SK-N-SH treated with all-trans-retinoic acid at 6 μM for 48 hours (cell line): ENCODE results near the gene ABCC1.

ENCODE experiments used
- ATAC-seq: fragments of 200-7000 bp; cut with Tn5 transposase; 3 replicates; pipeline ENCODE4 v1.9.1; 2020; ENCODE audit warnings: mild to moderate bottlenecking, moderate library complexity
- ARNTL ChIP-seq: fragments of 450-650 bp; formaldehyde crosslinking; IDR thresholded peaks from 2 replicates; pipeline ENCODE4 v1.5.0; 2020; ENCODE audit warnings: low read depth, mild to moderate bottlenecking, moderate library complexity, borderline replicate concordance
- CREB5 ChIP-seq: fragments of 250-450 bp; sonication (Bioruptor Pico); IDR thresholded peaks from 2 replicates; pipeline ENCODE4 v1.5.1; 2020; ENCODE audit warnings: low read depth, mild to moderate bottlenecking, moderate library complexity
- CSDC2 ChIP-seq: fragments of 250-450 bp; sonication (Bioruptor Pico); IDR thresholded peaks from 2 replicates; pipeline ENCODE4 v1.5.0; 2020; ENCODE audit warnings: mild to moderate bottlenecking, moderate library complexity
- CSRNP3 ChIP-seq: fragments of 250-450 bp; sonication (Bioruptor Pico); IDR thresholded peaks from 2 replicates; pipeline ENCODE4 v1.5.1; 2021; ENCODE audit warnings: mild to moderate bottlenecking, moderate library complexity
- GLIS3 ChIP-seq: fragments of 250-450 bp; sonication (Bioruptor Pico); IDR thresholded peaks from 2 replicates; pipeline ENCODE4 v1.5.0; 2020; ENCODE audit warnings: mild to moderate bottlenecking, moderate library complexity
- ISL1 ChIP-seq: fragments of 250-450 bp; sonication (Bioruptor Pico); IDR thresholded peaks from 2 replicates; pipeline ENCODE4 v2.1.2; 2022; ENCODE audit warnings: mild to moderate bottlenecking, moderate library complexity
- POU6F1 ChIP-seq: fragments of 250-450 bp; sonication (Bioruptor Pico); IDR thresholded peaks from 2 replicates; pipeline ENCODE4 v1.8.0; 2021; ENCODE audit warnings: low read depth, mild to moderate bottlenecking, moderate library complexity, borderline replicate concordance
- PPARA ChIP-seq: fragments of 250-450 bp; sonication (Bioruptor Pico); IDR thresholded peaks from 2 replicates; pipeline ENCODE4 v1.5.0; 2020; ENCODE audit warnings: mild to moderate bottlenecking, borderline replicate concordance
- TCF4 ChIP-seq: fragments of 250-450 bp; sonication (Bioruptor Pico); IDR thresholded peaks from 2 replicates; pipeline ENCODE4 v1.8.0; 2021; ENCODE audit warnings: mild to moderate bottlenecking, moderate library complexity, borderline replicate concordance
- TSHZ2 ChIP-seq: fragments of 250-450 bp; sonication (Bioruptor Pico); IDR thresholded peaks from 2 replicates; pipeline ENCODE4 v1.5.0; 2020; ENCODE audit warnings: mild to moderate bottlenecking, moderate library complexity
- ZC3H10 ChIP-seq: fragments of 250-450 bp; sonication (Bioruptor Pico); IDR thresholded peaks from 2 replicates; pipeline ENCODE4 v1.5.1; 2021; ENCODE audit warnings: mild to moderate bottlenecking, moderate library complexity
- ZFP3 ChIP-seq: fragments of 250-450 bp; sonication (Bioruptor Pico); IDR thresholded peaks from 2 replicates; pipeline ENCODE4 v1.5.0; 2020; ENCODE audit warnings: mild to moderate bottlenecking, moderate library complexity
- ZFP30 ChIP-seq: fragments of 450-650 bp; formaldehyde crosslinking; IDR thresholded peaks from 2 replicates; pipeline ENCODE4 v1.5.0; 2022; ENCODE audit warnings: mild to moderate bottlenecking, moderate library complexity
- ZNF565 ChIP-seq: fragments of 450-650 bp; formaldehyde crosslinking; conservative IDR thresholded peaks from 2 replicates; pipeline ENCODE4 v1.5.0; 2020; ENCODE audit warnings: low read depth, mild to moderate bottlenecking, moderate library complexity
- ZNF70 ChIP-seq: fragments of 450-650 bp; formaldehyde crosslinking; IDR thresholded peaks from 2 replicates; pipeline ENCODE4 v1.5.0; 2020; ENCODE audit warnings: mild to moderate bottlenecking, moderate library complexity
- ZNF8 ChIP-seq: fragments of 450-650 bp; formaldehyde crosslinking; IDR thresholded peaks from 2 replicates; pipeline ENCODE4 v1.5.0; 2020; ENCODE audit warnings: mild to moderate bottlenecking, moderate library complexity

The ABCC1 gene

GRCh38 chr16:16038950-16039349, 89.5 kb downstream of the ABCC1 start:
- ATAC-seq = no peak

GRCh38 chr16:16041196-16041892, 91.9 kb downstream of the ABCC1 start:
- TF ChIP-seq CREB5 (CRISPR knock-in tag) = no peak
- no peak for TF ChIP-seq ZNF565 (CRISPR knock-in tag)
- TF ChIP-seq ZC3H10 = no peak
- no peak for TF ChIP-seq GLIS3 (CRISPR knock-in tag)
- no peak for TF ChIP-seq CSRNP3 (CRISPR knock-in tag)
- TF ChIP-seq ZNF70 (CRISPR knock-in tag) = no peak
- no peak for TF ChIP-seq TCF4 (CRISPR knock-in tag)
- TF ChIP-seq PPARA (CRISPR knock-in tag) = no peak
- no peak for TF ChIP-seq ARNTL (CRISPR knock-in tag)
- no peak for TF ChIP-seq ZFP30 (CRISPR knock-in tag)
- TF ChIP-seq ZFP3 = no peak
- no peak for ATAC-seq

More at GRCh38 chr16:16038950-16039349, 89.5 kb downstream of the ABCC1 start:
- TF ChIP-seq TCF4 (CRISPR knock-in tag) (no peak), ZNF8 (CRISPR knock-in tag) (no peak), ZC3H10 (no peak), CSRNP3 (CRISPR knock-in tag) (no peak), CREB5 (CRISPR knock-in tag) (no peak)

- peak; percentile 88 for ATAC-seq
- TF ChIP-seq TCF4 (CRISPR knock-in tag) (peak; percentile 67; the same call in 1 of the 2 replicates), ISL1 (peak; percentile 87), GLIS3 (CRISPR knock-in tag) (no peak), CSDC2 (CRISPR knock-in tag) (no peak), ZNF565 (CRISPR knock-in tag) (no peak), ZNF8 (CRISPR knock-in tag) (0 out of 2 replicates have a peak, but pooled peaks have one; percentile 6), TSHZ2 (CRISPR knock-in tag) (peak; percentile 66; the same call in 1 of the 2 replicates), POU6F1 (CRISPR knock-in tag) (no peak)
Observed at GRCh38 chr16:16042076-16042475, 92.7 kb downstream of the ABCC1 start.
